ENCODE data around the gene DYNLT2.

DYNLT2 gene

GRCh38 chr6:169751242-169752073 is at the start of gene DYNLT2, which contains the start of gene ERMARD:
DYNLT2 (minus strand) TSS chr6:169751572; CDS start chr6:169751458, 114 bp downstream.
ERMARD (plus strand) TSS chr6:169751622; CDS start chr6:169751658, 36 bp downstream.
- Histone ChIP-seq H3K4me1 (ENCODE audit: control insufficient read depth, insufficient read depth, low read length) (peaks cover 15% of the 10 kb centered on the region), H3K27me3 (ENCODE audit: control insufficient read depth, insufficient read depth, low read length) (no peaks in the 10 kb centered on the region), H3K36me3 (ENCODE audit: control insufficient read depth, insufficient read depth, low read length) (no peaks in the 10 kb centered on the region), H3K4me3 (ENCODE audit: low read length) (peak within 1 kb of the TSS; percentile 81), H3K9ac (ENCODE audit: low read length) (peak within 1 kb of the TSS; percentile 98), H3K27ac (ENCODE audit: low read depth, low read length) (peak within 1 kb of the TSS; percentile 89)

- H3K27ac ChIP-seq (ENCODE audit: low read depth, low read length): no peak overlapping the region
- H3K36me3 ChIP-seq (ENCODE audit: control insufficient read depth, insufficient read depth, low read length): no peaks in the 10 kb centered on the region
- H3K4me1 ChIP-seq (ENCODE audit: control insufficient read depth, insufficient read depth, low read length): no peaks in the 10 kb centered on the region
- no peak overlapping the region for H3K4me3 ChIP-seq (ENCODE audit: low read length)
- H3K9ac ChIP-seq (ENCODE audit: low read length): no peak overlapping the region
- no peaks in the 10 kb centered on the region for H3K27me3 ChIP-seq (ENCODE audit: control insufficient read depth, insufficient read depth, low read length)
These were observed 49.5 kb upstream of the DYNLT2 start for GRCh38 chr6:169800668-169801395.

- H3K27ac ChIP-seq (ENCODE audit: low read depth, low read length): no peak overlapping the region
- H3K4me1 ChIP-seq (ENCODE audit: control insufficient read depth, insufficient read depth, low read length): no peaks in the 10 kb centered on the region
- no peaks in the 10 kb centered on the region for H3K27me3 ChIP-seq (ENCODE audit: control insufficient read depth, insufficient read depth, low read length)
- H3K9ac ChIP-seq (ENCODE audit: low read length): no peak overlapping the region
- H3K4me3 ChIP-seq (ENCODE audit: low read length): no peak overlapping the region
- H3K36me3 ChIP-seq (ENCODE audit: control insufficient read depth, insufficient read depth, low read length): no peaks in the 10 kb centered on the region
These were observed 48.8 kb upstream of the DYNLT2 start for GRCh38 chr6:169800116-169800667.

GRCh38 chr6:169799474-169799926 is 48.1 kb upstream of the DYNLT2 start:
- no peak overlapping the region for H3K27ac ChIP-seq (ENCODE audit: low read depth, low read length)
- no peak overlapping the region for H3K4me3 ChIP-seq (ENCODE audit: low read length)
- H3K27me3 ChIP-seq (ENCODE audit: control insufficient read depth, insufficient read depth, low read length): no peaks in the 10 kb centered on the region
- H3K36me3 ChIP-seq (ENCODE audit: control insufficient read depth, insufficient read depth, low read length): no peaks in the 10 kb centered on the region
- no peaks in the 10 kb centered on the region for H3K4me1 ChIP-seq (ENCODE audit: control insufficient read depth, insufficient read depth, low read length)
- H3K9ac ChIP-seq (ENCODE audit: low read length): no peak overlapping the region

- Histone ChIP-seq H3K9ac (ENCODE audit: low read length) (no peak overlapping the region), H3K27ac (ENCODE audit: low read depth, low read length) (no peak overlapping the region), H3K27me3 (ENCODE audit: control insufficient read depth, insufficient read depth, low read length) (no peaks in the 10 kb centered on the region), H3K4me3 (ENCODE audit: low read length) (no peak overlapping the region), H3K36me3 (ENCODE audit: control insufficient read depth, insufficient read depth, low read length) (no peaks in the 10 kb centered on the region), H3K4me1 (ENCODE audit: control insufficient read depth, insufficient read depth, low read length) (no peaks in the 10 kb centered on the region)
These were observed 47.5 kb upstream of the DYNLT2 start for GRCh38 chr6:169798764-169799473.

- no peak overlapping the region for H3K27ac ChIP-seq (ENCODE audit: low read depth, low read length)
- no peaks in the 10 kb centered on the region for H3K4me1 ChIP-seq (ENCODE audit: control insufficient read depth, insufficient read depth, low read length)
- H3K27me3 ChIP-seq (ENCODE audit: control insufficient read depth, insufficient read depth, low read length): no peaks in the 10 kb centered on the region
- H3K9ac ChIP-seq (ENCODE audit: low read length): no peak overlapping the region
- no peaks in the 10 kb centered on the region for H3K36me3 ChIP-seq (ENCODE audit: control insufficient read depth, insufficient read depth, low read length)
- no peak overlapping the region for H3K4me3 ChIP-seq (ENCODE audit: low read length)
These were observed 43.8 kb upstream of the DYNLT2 start for GRCh38 chr6:169795196-169795595.

- no peak overlapping the region for H3K9ac ChIP-seq (ENCODE audit: low read length)
- H3K27me3 ChIP-seq (ENCODE audit: control insufficient read depth, insufficient read depth, low read length): no peaks in the 10 kb centered on the region
- no peak overlapping the region for H3K27ac ChIP-seq (ENCODE audit: low read depth, low read length)
- no peaks in the 10 kb centered on the region for H3K4me1 ChIP-seq (ENCODE audit: control insufficient read depth, insufficient read depth, low read length)
- no peaks in the 10 kb centered on the region for H3K36me3 ChIP-seq (ENCODE audit: control insufficient read depth, insufficient read depth, low read length)
- H3K4me3 ChIP-seq (ENCODE audit: low read length): no peak overlapping the region
These were observed 43.1 kb upstream of the DYNLT2 start for GRCh38 chr6:169794317-169795055.

GRCh38 chr6:169793408-169793807 is 42.0 kb upstream of the DYNLT2 start:
- Histone ChIP-seq H3K9ac (ENCODE audit: low read length) (no peak overlapping the region), H3K27me3 (ENCODE audit: control insufficient read depth, insufficient read depth, low read length) (no peaks in the 10 kb centered on the region), H3K4me1 (ENCODE audit: control insufficient read depth, insufficient read depth, low read length) (no peaks in the 10 kb centered on the region), H3K27ac (ENCODE audit: low read depth, low read length) (no peak overlapping the region), H3K4me3 (ENCODE audit: low read length) (no peak overlapping the region), H3K36me3 (ENCODE audit: control insufficient read depth, insufficient read depth, low read length) (no peaks in the 10 kb centered on the region)

GRCh38 chr6:169792306-169793015 is 41.1 kb upstream of the DYNLT2 start:
- no peaks in the 10 kb centered on the region for H3K4me1 ChIP-seq (ENCODE audit: control insufficient read depth, insufficient read depth, low read length)
- H3K9ac ChIP-seq (ENCODE audit: low read length): no peak overlapping the region
- no peak overlapping the region for H3K4me3 ChIP-seq (ENCODE audit: low read length)
- no peaks in the 10 kb centered on the region for H3K36me3 ChIP-seq (ENCODE audit: control insufficient read depth, insufficient read depth, low read length)
- no peaks in the 10 kb centered on the region for H3K27me3 ChIP-seq (ENCODE audit: control insufficient read depth, insufficient read depth, low read length)
- H3K27ac ChIP-seq (ENCODE audit: low read depth, low read length): no peak overlapping the region

GRCh38 chr6:169791721-169792131 is 40.4 kb upstream of the DYNLT2 start:
- no peaks in the 10 kb centered on the region for H3K4me1 ChIP-seq (ENCODE audit: control insufficient read depth, insufficient read depth, low read length)
- no peaks in the 10 kb centered on the region for H3K36me3 ChIP-seq (ENCODE audit: control insufficient read depth, insufficient read depth, low read length)
- H3K27me3 ChIP-seq (ENCODE audit: control insufficient read depth, insufficient read depth, low read length): no peaks in the 10 kb centered on the region
- H3K9ac ChIP-seq (ENCODE audit: low read length): no peak overlapping the region
- H3K4me3 ChIP-seq (ENCODE audit: low read length): no peak overlapping the region
- H3K27ac ChIP-seq (ENCODE audit: low read depth, low read length): no peak overlapping the region
